Left ventricle myocardium inferior (tissue), 1 donor: ENCODE data around the gene DEF6. TPM values are rescaled to one million over a fixed set of nuclear protein-coding genes. Genes with fewer than 3 reads are reported as not detected.

Experiments
- DNase-seq: peaks from one replicate; pipeline ENCODE4 v3.0.0-alpha.2; 2020
- H3K27ac ChIP-seq: fragments of 200-600 bp; replicated peaks from 2 replicates; pipeline ENCODE4 v1.8.0; 2021
- H3K27me3 ChIP-seq: fragments of 200-600 bp; 2 replicates; pipeline ENCODE4 v1.8.0; 2021; ENCODE audit warnings: low read depth
- H3K36me3 ChIP-seq: fragments of 200-600 bp; 2 replicates; pipeline ENCODE4 v1.8.0; 2021
- H3K4me1 ChIP-seq: fragments of 200-600 bp; 2 replicates; pipeline ENCODE4 v1.8.0; 2021
- H3K4me3 ChIP-seq: fragments of 200-600 bp; 2 replicates; pipeline ENCODE4 v1.8.0; 2021; ENCODE audit warnings: mild to moderate bottlenecking, moderate library complexity
- H3K9me3 ChIP-seq: fragments of 200-600 bp; replicated peaks from 2 replicates; pipeline ENCODE4 v1.8.0; 2021
- intact Hi-C: fragments of 100-400 bp; cut with micrococcal nuclease; formaldehyde crosslinking; loops from one replicate; pipeline ENCODE4 v1.11.0; 2022
- total RNA-seq: library from RNA; stranded (reverse); fragmentation: NEBNext Ultra II Directional; extraction: Animal tissue kit (Norgen Biotek cat#: 25700); gene quantifications from one replicate; pipeline ENCODE4 v1.2.1, GENCODE V29; 2021
- TF ChIP-seq, protein P1 (sequence below): fragments of 200-600 bp; IDR thresholded peaks from 2 replicates; pipeline ENCODE4 v1.8.0; 2021; ENCODE audit warnings: antibody characterized with exemption, mild to moderate bottlenecking, borderline replicate concordance
- donor health status: DM: no; HTN: yes; CAD: no; lungs with severe emphysema.

DEF6 gene
- total RNA-seq, 1 donor from 2014 or later: 1.0 TPM

DNA sequence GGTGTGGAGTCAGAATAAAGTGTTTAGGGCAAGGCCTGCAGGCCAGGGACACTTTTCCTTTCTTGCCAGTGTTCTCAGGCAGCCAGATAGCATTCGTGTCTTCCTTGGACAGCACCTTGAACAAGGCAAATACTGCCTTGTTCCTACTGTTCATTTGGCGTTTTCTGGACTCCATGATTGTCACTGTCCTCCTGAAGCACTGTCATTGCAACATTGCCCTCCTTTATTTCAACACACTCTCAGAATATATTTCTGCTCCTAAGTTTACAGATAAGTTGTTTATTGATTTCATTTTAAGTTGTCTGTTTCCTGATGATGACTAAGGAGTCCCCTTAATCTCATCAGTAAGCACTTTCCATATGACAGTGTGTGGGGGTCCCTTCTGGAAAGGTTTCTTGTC is 15.1 kb upstream of the DEF6 start:
- peaks cover 20% of the 10 kb centered on the region for H3K4me1 ChIP-seq
- intact Hi-C loops: no loop called here
- H3K36me3 ChIP-seq: peaks cover 66% of the 10 kb centered on the region
- no peak for DNase-seq
- no peak overlapping the region for H3K4me3 ChIP-seq
- TF ChIP-seq, protein P1, sequence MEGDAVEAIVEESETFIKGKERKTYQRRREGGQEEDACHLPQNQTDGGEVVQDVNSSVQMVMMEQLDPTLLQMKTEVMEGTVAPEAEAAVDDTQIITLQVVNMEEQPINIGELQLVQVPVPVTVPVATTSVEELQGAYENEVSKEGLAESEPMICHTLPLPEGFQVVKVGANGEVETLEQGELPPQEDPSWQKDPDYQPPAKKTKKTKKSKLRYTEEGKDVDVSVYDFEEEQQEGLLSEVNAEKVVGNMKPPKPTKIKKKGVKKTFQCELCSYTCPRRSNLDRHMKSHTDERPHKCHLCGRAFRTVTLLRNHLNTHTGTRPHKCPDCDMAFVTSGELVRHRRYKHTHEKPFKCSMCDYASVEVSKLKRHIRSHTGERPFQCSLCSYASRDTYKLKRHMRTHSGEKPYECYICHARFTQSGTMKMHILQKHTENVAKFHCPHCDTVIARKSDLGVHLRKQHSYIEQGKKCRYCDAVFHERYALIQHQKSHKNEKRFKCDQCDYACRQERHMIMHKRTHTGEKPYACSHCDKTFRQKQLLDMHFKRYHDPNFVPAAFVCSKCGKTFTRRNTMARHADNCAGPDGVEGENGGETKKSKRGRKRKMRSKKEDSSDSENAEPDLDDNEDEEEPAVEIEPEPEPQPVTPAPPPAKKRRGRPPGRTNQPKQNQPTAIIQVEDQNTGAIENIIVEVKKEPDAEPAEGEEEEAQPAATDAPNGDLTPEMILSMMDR: no peak
- H3K27me3 ChIP-seq: no peaks in the 10 kb centered on the region
- no peaks in the 10 kb centered on the region for H3K9me3 ChIP-seq
- H3K27ac ChIP-seq: no peak overlapping the region

DNA sequence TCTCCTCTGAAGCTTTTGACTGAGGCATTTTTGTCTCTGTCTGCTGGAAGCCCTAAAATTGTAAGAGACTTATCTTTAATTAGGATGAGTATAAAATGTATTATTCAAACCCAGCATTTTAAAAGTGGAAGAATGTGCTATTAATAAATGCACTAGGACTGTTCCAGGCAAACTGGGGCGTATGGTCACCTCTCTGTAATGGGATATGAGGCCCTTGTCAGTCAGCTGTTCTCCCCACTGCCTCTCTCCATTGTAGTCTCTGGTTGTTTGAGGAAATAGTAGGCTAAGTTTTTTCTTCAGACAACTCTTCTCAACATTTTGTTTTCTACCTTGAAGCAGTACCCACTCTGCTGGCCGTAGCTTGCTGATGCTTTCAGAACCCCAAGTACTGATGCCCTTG is 14.3 kb upstream of the DEF6 start:
- Histone ChIP-seq H3K27ac (no peak overlapping the region), H3K4me1 (peaks cover 20% of the 10 kb centered on the region)
- no peak for DNase-seq

DNA sequence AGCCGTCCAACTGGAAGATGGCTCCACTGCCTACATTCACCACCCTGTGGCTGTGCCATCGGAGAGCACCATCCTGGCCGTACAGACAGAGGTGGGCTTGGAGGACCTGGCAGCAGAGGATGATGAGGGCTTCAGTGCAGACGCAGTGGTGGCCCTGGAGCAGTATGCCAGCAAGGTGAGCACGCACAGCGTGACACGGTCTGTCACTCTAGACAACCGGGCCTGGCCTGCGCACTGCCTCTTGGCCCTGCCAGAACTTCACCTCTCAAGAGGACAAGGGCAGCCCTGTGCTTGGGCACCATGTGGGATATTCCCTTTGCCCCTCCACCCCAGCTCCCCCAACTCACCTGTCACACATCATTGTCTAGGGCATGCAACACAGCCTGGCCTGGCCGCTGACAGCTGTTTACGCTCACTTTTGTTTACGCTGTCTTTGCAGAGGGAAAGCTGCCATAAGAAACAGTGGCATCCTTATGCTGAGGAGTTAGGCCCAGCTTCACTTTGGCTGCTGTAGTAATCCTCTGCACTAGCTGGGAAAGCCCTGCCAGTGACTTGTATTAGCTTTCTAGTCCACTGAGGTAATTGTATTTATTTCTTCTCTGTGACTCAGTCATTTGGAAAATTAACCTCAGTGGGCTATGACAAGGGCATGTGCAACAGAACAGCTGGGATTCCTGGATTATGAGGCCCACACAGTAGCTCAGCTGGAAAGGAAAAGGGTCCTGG is 9.8 kb upstream of the DEF6 start:
- Histone ChIP-seq H3K9me3 (no peaks in the 10 kb centered on the region), H3K4me3 (no peak overlapping the region), H3K36me3 (peaks cover 98% of the 10 kb centered on the region), H3K27ac (no peak overlapping the region), H3K27me3 (no peaks in the 10 kb centered on the region), H3K4me1 (peaks cover 7% of the 10 kb centered on the region)
- intact Hi-C loops: no loop called here
- DNase-seq: no peak
- TF ChIP-seq, protein P1: no peak

More for the DNA sequence above, 14.3 kb upstream of the DEF6 start:
- Histone ChIP-seq H3K36me3 (peaks cover 75% of the 10 kb centered on the region), H3K27me3 (no peaks in the 10 kb centered on the region), H3K4me3 (no peak overlapping the region), H3K9me3 (no peaks in the 10 kb centered on the region)
- TF ChIP-seq, protein P1: no peak
- intact Hi-C loops: no loop called here

DNA sequence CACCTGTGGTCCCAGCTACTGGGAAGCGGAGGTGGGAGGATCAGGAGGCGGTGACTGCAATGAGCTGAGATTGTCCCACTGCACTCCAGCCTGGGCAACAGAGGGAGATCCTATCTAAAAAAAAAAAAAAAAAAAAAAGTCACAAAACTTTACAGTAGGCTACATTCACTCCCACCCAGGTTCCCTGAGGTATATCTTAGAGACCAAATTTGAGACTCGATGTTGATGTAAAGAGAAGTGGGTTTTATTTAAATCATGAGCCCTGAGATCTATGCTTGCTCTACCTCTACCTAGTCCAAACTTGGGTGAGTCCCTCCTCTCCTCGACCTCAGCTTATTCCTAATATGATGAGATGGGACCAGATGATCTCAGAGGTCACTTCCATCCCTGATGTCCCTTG is 8.8 kb upstream of the DEF6 start:
- no peak overlapping the region for H3K27ac ChIP-seq
- DNase-seq: no peak
- intact Hi-C loops: no loop called here
- no peaks in the 10 kb centered on the region for H3K9me3 ChIP-seq
- no peaks in the 10 kb centered on the region for H3K27me3 ChIP-seq
- TF ChIP-seq, protein P1: no peak
- no peaks in the 10 kb centered on the region for H3K4me1 ChIP-seq
- no peak overlapping the region for H3K4me3 ChIP-seq
- peaks cover 98% of the 10 kb centered on the region for H3K36me3 ChIP-seq

DNA sequence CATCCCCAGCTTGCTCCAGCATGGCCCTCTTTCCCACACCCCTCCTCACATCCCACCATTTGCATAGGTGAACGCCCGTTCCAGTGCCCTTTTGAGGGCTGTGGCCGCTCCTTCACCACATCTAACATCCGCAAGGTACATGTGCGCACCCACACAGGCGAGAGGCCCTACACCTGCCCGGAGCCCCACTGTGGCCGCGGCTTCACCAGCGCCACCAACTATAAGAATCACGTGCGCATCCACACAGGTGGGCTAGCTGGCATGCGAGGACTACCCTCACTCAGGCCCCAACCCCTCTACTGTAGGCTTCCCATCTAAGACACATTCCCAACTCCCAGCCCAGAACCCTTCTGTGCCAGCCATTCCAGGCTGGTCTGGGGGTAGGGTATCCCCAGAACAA is 6.1 kb upstream of the DEF6 start:
- intact Hi-C loops: no loop called here
- no peaks in the 10 kb centered on the region for H3K9me3 ChIP-seq
- H3K27ac ChIP-seq: no peak overlapping the region
- peaks cover 10% of the 10 kb centered on the region for H3K4me1 ChIP-seq
- TF ChIP-seq, protein P1: no peak
- H3K4me3 ChIP-seq: no peak overlapping the region
- H3K27me3 ChIP-seq: no peaks in the 10 kb centered on the region
- peaks cover 82% of the 10 kb centered on the region for H3K36me3 ChIP-seq
- no peak for DNase-seq
